Stimulated activated CD4-positive, alpha-beta T cell treated with anti-CD3 and anti-CD28 coated beads, Interleukin-1b, Interleukin-23, amount 100 ng/mL, for 1 hour (primary cell): Measurements from ENCODE around the gene VAPB.

Source experiments
- DNase-seq, 2 donors: peaks; one replicate each; pipeline ENCODE4 v3.0.0-alpha.2; 2020; ENCODE audit warnings: low read depth in 2 of 2

Gene VAPB

GRCh38 chr20:58482416-58482815, 93.4 kb downstream of the VAPB start:
- DNase-seq = no peak

- DNase-seq = no peak
Measured at GRCh38 chr20:58483051-58483450, 94.0 kb downstream of the VAPB start.

DNA sequence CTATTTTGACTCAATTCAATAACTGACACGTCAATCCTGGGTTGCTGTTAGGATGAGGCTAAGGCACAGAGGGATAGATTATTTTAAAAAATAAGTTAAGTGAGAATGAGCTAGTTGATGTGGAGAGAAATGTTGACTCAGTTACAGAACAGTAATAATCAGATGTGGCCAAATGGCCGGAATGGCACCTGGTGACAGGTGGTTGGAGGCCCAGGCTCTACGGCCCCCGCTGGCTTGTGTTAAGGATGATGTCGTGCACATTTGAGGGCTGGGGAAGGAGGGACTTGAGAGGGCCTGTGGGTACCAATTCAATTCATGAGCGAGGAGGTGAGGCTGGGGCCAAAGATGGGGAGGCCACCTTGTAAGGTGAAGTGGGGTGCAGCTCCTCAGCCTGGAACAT, 94.4 kb downstream of the VAPB start:
- DNase-seq = no peak

GRCh38 chr20:58485393-58485792, 96.4 kb downstream of the VAPB start:
- DNase-seq = no peak

DNA sequence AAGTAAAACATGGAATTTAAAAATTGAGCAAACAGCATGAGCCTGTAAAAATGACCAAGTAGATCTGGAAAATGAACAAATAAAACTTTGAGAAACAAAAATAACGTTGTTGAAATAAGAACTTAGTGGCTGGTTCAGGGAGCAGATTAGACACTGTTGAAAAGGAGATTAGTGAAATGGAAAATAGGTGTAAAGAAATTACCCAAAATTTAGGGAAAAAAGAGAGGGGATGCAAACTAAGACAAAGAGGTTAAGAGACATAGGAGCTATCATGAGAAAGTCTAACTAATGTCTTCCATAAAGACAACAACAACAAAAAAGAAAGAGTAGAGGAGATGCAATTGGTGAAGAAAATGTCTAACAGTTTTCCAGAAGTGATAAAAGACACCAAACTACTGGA, 97.2 kb downstream of the VAPB start:
- no peak for DNase-seq

DNA sequence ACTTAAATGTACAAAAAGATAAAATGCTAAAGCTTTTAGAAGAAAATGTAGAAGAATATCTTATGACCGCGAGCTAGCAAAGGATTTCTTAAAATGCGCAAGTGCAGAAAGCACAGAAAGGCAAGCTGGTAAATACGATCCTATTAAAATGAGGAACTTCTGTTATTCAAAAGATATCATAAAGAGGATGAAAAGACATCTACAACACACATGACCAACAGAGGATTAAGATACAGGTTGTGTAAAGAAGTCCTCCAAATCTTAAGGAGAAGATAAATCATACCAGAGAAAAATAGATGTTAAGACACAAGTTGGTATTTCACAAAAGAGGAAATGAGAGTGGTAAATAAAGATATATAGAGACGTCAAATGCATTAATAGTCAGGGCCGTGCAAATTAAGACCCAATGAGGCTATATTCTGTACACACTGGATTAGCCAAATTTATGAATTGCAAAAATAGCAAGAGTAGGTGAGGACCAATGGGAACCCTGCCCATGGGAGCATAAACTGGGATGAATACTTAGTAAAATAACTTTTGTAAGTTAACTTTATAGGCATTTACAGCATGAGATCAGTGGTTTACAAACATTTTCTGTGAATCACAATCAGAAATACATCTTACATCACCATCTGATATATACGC, 103.2 kb downstream of the VAPB start:
- no peak for DNase-seq

DNA sequence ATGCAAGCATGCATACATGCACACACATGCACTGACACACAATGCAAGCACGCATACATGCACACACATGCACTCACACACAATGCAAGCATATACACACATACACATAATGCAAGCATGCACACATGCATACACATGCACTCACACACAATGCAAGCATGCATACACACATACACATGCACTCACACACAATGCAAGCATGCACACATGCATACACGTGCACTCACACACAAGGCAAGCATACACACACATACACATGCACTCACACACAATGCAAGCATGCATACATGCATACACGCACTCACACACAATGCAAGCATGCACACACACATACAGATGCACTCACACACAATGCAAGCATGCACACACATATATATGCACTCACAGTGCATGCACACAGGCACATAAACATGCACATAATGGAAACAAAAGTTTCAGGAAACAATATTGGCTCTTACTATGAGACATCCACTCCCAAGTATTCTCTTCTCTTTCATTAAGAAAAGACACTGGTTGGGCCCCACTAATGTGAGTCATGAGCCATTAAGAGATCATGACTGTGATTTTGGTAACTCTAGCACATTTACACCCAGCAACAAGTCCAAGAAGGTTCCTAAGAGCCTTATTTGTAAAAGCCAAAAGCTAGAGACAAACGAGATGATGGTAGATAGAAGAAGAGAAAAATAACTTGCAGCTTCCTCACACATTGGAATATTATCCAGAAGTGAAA, 103.9 kb downstream of the VAPB start:
- DNase-seq = no peak

DNA sequence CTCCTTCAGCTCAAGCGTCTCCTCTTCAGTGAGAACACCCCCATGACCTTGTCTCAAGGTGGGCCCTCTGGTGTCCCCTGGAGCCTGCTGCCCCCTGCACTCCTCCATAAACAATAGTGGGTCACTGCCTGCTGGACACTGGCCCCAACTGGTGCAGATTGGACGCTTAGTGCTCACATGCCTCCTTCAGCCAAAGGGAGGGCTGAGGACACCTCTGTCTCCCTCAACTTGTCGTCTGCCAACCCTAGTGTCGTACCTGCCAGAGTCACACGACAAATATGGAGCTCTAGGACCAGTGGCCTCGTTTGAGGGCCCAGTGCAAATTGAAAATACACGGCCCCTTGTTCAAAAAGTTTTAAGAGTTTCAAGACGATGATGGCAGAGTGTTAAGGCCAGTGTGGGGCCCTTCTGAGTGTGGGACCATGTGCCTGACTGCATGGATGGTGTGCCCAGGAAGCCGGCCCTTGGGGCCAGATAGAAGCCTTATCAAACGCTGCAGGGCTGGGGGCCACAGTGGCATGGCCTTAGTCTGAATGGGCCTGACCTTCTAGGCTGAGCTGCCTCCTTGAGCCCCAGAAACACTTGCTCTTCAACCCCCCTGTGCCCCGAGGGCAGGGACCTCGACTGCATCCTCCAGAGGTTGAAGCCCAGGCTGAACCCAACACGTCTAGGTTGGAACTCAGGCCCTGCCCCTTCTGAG, 106.0 kb downstream of the VAPB start:
- no peak for DNase-seq

- no peak for DNase-seq
Measured at GRCh38 chr20:58495623-58496428, 106.8 kb downstream of the VAPB start.

DNA sequence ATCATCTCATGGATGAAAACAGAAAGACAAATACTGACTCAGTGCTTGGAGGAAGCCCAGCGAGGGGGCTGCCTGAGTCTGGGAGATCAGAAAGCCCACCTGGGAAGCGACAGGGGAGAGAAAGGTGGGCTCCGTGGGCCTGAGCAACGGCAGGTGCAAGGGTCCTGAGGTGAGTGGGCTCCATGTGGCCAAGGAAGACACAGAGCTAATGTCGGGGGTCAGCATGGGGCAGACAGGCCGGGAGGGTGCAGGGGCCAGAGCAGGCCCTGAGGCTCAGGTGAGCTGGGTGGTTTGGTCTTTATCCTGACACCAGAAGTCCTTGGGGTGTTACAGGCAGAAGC, 107.4 kb downstream of the VAPB start:
- no peak for DNase-seq

DNA sequence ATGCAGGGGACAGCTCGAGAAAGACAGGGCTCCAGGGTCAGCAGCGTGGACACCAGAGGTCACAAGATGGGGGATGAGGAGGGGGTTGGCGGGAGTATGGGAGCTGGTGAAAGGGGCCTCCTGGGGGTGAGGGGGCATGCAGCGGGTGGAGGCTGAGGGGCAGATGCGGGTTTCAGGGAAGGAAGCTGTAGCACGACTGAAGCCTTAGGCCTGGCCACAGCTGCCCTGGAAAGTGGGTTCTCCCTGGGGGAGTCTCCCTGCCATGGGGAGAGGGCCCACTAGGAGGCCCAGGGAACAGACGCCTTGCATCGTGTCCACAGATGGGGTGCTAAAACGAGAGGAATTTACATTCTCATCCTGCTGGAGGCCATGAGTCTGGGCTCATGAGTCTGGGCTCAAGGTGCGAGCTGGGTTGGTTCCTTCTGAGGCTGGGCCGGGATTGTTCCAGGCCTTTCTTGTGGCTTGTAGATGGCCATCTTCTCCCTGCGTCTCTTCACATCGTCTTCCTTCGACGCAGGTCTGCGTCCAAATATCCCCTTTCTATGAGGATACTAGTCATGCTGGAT, 108.1 kb downstream of the VAPB start:
- DNase-seq = no peak

- DNase-seq = no peak
Measured at GRCh38 chr20:58497724-58498469, 108.9 kb downstream of the VAPB start.

- no peak for DNase-seq
Measured at GRCh38 chr20:58498470-58499068, 109.5 kb downstream of the VAPB start.

DNA sequence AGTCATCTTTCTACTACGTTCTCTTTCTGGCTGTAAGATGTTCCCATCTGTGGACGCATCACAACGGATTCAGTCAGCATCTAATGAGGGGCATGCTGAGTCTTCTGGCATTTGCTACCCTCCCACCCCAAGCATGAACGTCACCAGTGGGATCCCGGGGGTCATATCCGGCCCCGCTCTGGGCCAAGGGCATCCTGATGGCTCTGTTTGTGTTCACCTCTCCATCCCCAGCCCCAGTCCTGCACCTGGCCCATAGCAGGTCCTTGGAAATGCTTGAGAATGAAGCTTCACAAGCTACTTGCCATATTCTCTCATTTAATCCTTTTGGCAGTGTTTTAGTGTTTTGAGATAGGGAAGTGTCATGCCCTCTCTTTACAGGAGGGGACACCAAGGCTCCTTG, 111.2 kb downstream of the VAPB start:
- DNase-seq = no peak
